A204.1 (cell line): ENCODE data around the gene PDP2.
"Not testable (repeated sequence)": the region's sequence is repeated elsewhere in the genome, so short reads cannot be mapped to it uniquely, and the experiment has no call there.

Experiments used
- FAIRE-seq: peaks from 2 replicates; lab custom pipeline; 2012; peaks lifted over from hg19 to GRCh38; lab: Jason Lieb, UNC

Gene PDP2

DNA sequence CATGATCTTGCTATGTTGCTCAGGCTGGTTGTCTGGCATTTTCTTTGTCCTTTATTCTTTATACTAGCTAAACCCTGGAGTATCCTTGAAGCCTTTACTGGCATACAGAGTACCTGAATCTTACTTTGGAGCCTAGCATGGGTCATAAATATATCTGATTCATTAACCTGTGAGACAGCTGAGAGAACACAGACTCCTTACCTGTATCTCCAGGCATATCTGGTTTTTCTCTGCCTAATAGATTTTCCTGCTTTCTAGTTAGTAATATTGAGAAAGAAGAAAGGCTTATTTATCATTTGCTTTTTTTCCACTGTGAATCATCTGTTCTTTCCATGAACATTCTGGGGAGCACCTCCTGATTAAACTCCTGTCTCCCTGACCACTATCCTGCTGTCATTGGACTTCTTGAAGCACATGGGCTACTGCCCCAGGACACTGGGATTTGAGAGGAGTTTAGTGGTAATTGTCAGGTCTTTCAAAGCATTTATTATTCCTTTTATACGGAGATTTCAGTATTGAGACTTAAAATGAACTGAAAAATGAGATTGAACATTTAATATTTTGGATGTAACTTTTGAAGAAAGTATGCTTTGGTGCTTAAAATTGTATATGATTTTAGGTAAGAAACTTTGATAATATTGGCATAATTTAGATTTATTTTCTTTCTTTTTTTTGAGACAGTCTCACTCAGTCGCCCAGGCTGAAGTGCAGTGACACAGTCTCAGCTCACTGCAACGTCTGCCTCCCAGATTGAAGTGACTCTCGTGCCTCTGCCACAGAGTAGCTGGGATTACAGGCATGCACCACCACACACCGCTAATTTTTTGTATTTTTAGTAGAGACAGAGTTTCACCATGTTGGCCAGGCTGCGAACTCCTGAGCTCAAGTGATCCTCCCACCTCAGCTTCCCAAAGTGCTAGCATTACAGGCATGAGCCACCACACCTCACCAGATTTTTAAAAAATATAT is 8.6 kb downstream of the PDP2 start:
- no peak for FAIRE-seq

GRCh38 chr16:66889622-66890021 is 9.3 kb downstream of the PDP2 start:
- FAIRE-seq, result no peak

GRCh38 chr16:66890799-66891198 is 10.5 kb downstream of the PDP2 start:
- no peak for FAIRE-seq

DNA sequence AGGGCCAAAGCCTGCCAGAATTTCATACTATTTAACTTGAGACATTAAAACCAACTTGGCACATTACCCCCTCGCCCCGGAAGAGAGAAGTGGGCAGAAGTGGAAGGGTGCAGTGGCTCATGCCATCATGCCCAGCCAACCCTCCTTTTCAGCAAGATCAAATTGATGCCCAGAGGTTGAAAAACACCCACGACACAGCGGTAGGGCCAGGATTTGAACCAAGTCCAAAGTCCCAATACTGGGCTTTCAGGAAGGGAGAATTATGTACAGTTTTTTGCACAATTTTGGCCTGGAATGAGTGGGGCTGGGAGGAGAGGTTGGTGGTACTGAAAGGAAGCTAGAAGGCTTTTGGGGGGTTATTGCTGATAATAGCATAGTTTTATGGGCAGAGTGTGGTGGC is 11.0 kb downstream of the PDP2 start:
- no peak for FAIRE-seq

DNA sequence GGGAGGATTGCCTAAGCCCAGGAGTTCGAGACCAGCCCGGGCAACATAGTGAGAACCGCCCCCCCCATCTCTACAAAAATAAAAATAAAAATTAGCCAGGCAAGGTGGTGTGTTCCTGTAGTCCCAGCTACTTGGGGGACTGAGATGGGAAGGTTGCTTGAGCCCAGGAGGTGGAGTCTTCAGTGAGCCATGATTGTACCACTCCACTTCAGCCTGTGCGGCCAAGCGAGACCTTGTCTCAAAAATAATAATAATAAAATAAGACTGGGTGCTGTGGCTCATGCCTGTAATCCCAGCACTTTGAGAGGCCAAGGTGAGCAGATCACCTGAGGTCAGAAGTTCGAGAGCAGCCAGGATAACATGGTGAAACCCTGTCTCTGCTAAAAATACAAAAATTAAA is 11.5 kb downstream of the PDP2 start:
- FAIRE-seq, result no peak

DNA sequence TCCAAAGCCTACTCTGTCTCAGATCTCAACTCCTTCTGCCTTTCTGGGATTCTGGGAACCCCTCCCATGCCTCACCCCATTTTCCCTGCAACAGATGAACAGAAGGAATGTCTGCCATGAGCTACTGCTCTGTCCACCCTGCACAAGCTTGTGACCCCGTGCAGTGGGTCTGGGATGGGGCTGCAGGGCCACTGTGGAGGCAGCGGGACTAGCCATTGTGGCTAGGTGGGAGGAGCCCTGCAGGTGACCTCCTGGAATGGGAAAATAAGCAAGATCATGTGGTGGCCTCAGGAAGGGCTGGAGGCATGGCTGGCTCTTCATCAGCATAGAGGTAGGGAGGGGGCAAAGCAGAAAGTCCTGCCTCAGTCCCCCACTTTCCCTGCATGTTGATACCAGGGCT is 13.7 kb downstream of the PDP2 start:
- no peak for FAIRE-seq

- no peak for FAIRE-seq
Measured at GRCh38 chr16:66894948-66895688, 14.8 kb downstream of the PDP2 start.

DNA sequence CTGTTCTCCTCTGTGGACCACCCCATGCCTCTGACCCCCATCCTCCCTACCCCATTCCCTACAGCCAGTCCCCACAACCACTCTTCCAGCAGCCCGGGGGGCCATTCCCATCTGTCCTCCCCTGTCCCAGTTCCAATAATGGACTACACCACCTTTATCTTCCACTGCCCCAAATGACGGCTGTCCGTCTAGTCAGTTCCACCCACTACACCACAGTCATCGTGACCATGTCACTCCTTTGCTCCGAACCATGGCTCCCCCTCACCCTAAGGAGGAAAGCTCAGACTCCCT is 15.3 kb downstream of the PDP2 start:
- FAIRE-seq, result no peak

DNA sequence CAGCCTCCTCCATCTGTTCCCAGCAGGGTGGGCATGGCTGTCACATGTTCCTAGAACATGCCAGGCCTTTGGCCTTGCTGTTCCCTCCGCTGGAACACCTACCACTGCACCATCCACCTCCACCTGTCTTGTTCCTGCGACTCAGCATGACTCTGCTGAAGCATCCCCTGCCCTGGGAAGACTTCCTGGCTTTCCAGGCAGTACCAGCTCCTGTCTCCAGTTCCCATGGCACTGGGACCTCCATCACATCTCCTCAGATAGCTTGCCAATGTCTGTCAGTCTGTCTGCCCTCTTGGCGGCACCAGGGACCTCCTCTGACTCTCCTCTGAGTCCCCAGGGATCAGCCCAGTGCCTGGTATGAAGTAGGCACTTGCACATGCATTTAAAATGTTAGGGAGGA is 15.7 kb downstream of the PDP2 start:
- FAIRE-seq, result no peak

DNA sequence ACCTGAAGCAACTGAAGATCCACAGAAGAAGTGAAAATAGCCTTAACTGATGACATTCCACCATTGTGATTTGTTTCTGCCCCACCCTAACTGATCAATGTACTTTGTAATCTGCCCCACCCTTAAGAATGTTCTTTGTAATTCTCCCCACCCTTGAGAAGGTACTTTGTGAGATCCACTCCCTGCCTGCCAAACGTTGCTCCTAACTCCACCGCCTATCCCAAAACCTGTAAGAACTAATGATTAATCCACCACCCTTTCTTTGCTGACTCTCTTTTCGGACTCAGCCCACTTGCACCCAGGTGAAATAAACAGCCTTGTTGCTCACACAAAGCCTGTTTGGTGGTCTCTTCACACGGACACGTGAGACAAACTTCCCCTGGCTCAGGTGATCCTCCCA is 16.4 kb downstream of the PDP2 start:
- not testable (repeated sequence) for FAIRE-seq

GRCh38 chr16:66898207-66898606 is 17.9 kb downstream of the PDP2 start:
- FAIRE-seq, result no peak

- no peak for FAIRE-seq
Measured at GRCh38 chr16:66898933-66899309, 18.6 kb downstream of the PDP2 start.

DNA sequence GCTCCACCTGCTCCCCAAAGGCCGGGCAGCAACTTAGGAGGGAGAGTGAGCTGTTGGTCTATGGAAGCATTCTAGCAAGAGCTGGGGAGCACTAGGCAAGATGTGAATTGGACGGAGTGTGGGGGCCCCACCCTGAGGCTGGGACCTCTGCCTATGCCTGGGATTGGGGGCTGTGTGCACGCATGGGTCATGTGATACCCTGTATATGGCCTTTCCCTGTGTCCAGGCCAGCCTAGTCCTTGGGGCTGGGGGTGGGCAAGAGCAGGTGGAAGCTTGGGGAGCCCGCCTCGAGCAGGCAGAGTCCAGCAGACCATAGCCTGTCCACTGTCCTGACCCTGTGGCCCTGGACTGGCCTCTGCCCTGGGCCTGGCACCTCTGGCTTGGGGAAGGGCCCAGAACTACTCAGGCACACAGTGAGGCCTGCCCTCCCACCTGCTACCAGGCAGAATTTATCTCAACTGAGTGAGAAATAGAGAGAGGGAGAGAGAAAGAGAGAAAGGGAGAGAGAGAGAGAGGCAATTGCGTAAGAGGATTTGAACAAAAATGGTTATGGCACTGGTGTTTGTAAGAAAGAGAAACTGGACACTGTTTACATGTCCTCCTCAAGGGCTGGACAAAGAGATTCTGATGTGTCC is 19.1 kb downstream of the PDP2 start:
- FAIRE-seq, result no peak

GRCh38 chr16:66899945-66900710 is 19.8 kb downstream of the PDP2 start:
- no peak for FAIRE-seq

GRCh38 chr16:66900721-66901441 is 20.6 kb downstream of the PDP2 start:
- no peak for FAIRE-seq

GRCh38 chr16:66901626-66902025 is 21.3 kb downstream of the PDP2 start:
- no peak for FAIRE-seq

DNA sequence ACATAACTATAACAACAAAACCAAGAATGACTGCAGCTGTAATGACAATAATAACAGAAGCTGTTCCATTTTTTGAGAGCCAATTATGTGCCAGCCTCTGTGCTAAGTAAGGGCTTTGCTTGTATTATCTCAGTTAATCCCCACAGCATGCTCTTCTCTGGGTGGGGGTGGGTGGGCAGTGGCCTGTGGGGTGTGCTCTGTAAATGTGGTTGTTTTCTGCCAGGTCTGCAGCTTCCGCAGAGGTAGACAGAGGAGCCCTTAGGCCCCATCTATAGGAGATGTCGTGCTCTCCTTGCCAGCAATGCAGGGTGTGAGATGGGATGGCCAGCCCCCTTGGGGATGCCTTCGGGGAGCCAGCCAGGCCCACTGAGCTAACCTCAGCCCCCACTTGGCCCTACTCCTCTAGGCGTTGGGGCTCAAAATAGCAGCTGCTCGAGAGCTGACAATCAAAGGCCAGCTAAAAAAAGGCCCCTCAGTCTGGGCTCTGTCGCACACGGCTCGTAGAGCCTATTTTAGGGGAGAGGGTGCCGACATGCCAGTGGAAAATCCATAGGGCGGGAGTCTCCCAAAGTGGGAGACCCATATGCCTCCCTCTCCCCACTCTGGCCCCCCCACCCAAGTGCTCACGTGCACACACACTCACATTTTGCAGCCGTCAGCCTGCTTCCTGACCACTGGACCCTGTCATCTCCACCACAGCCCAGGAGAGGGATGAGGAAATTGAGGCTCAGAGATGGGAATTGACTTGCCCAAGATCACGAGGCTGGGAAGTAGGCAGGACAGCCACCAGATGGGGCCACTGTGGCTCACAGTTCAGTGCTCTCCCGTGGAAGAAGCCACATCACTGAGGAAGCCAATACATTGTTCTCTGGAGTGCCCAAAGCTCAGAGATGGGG is 22.6 kb downstream of the PDP2 start:
- no peak for FAIRE-seq

- no peak for FAIRE-seq
Measured at GRCh38 chr16:66903544-66904427, 23.5 kb downstream of the PDP2 start.

DNA sequence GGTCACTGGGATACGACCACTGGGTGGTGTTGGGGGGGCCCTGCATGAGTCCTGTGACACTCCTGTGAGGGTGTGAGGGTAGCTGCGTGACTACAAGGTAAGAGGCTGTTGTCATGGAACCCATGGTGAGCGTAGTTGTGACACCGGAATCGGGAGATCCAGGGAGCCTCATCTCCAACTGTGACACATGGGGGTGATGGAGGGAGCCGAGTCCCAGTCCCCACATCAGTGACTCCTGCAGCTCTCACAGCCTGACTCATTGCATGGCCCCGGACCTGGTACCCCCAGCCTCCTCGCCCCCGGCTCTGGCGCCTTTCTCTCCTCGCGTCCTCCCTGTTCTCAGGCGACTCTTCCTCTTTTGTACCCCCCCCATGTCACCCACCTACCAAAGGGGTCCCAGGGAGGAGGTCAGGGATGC is 24.1 kb downstream of the PDP2 start:
- no peak for FAIRE-seq
